Ammon's horn (tissue), 1 donor: ENCODE measurements around the gene NUP210.
"Not testable (repeated sequence)": the region's sequence is repeated elsewhere in the genome, so short reads cannot be mapped to it uniquely, and the experiment has no call there.

Source experiments
- DNase-seq: peaks from one replicate; pipeline ENCODE4 v3.0.0-alpha.2; 2016; ENCODE audit warnings: low spot score

Gene NUP210

DNA sequence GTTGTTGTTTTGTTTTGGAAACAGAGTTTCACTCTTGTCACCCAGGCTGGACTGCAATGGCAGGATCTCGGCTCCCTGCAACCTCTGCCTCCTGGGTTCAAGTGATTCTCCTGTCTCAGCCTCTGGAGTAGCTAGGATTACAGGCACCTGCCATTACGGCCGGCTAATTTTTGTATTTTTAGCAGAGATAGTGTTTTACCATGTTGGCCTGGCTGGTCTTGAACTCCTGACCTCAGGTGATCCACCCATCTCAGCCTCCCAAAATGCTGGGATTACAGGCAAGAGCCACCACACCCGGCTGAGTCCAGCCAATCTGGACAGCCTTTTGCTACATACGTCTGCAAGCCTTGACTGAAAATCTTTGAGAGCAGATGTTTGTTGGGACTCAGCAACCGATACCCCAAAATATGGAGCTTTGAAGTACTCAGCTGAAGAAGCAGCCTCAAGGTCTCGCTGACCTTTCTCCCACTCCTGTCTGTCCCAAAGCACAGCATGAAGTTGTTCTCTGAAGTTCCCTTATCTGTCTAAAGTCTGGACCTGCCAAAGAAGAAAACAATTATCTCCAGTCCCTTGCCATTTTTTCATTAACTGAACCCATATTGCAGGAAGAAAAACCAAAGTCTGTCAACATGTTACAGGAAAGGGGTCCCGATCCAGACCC is 9.6 kb upstream of the NUP210 start:
- no peak for DNase-seq

DNA sequence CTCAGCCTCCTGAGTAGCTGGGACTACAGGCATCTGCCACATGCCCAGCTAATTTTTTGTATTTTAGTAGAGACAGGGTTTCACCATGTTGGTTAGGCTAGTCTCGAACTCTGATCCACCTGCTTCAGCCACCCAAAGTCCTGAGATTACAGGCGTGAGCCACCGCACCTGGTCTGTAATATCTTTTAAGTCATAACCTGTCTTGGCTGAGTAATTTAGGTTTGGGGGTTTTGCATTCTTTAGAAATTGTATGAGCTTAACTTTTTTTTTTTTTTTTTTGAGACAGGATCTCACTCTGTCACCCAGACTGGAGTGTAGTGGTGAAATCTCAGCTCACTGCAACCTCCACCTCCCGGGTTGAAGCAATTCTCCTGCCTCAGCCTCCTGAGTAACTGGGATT is 8.6 kb upstream of the NUP210 start:
- DNase-seq, result not testable (repeated sequence)

DNA sequence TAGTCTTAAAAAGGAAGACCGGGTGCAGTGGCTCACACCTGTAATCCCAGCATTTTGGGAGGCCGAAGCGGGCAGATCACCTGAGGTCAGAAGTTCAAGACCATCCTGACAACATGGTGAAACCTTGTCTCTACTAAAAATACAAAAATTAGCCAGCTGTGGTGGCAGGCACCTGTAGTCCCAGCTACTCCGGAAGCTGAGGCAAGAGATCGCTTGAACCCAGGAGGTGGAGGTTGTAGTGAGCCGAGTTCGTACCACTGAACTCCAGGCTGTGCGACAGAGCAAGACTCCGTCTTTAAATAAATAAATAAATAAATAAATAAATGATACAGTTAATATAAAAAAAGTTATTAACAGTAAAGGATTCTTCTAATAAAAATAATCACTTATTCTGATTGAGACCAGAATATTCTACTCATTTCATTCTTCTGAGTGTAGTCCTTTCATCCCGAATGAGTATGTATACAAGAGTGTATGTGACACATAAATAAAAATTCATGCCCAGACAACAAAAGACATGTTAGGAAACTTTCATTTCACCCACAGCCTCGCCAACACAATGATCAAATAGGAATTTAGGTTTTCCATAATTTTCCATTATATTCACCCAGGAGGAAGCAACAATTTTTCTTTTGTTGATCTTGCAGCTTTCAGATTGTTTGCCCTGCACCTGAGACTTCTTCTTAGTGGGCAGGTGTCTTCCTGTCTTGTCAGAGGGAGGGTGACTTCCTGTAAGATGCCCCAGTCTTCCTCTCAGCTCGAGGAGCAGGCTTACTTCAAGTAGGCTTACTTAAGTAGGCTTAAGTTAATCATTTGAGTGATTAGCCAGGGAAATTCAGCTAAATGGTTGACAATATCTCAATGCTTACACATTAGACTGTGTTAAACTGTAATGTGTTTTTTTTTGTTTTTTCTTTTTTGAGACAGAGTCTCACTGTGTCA is 7.8 kb upstream of the NUP210 start:
- no peak for DNase-seq

DNA sequence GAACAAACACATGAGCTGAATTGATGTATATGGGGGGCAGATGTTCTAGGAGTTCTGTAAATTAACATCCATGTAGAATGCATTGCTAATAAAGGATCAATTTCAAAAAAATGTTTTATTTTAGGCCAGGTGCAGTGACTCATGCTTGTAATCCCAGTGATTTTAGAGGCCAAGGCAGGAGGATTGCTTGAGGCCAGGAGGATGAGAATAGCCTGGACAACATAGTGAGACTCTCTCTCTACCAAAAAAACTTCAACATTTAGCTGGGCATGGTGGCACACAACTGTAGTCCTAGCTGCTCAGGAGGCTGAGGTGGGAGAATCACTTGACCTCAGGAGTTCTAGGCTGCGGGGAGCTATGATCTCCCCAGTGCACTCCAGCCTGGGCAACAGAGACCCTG is 6.5 kb upstream of the NUP210 start:
- DNase-seq, result no peak

DNA sequence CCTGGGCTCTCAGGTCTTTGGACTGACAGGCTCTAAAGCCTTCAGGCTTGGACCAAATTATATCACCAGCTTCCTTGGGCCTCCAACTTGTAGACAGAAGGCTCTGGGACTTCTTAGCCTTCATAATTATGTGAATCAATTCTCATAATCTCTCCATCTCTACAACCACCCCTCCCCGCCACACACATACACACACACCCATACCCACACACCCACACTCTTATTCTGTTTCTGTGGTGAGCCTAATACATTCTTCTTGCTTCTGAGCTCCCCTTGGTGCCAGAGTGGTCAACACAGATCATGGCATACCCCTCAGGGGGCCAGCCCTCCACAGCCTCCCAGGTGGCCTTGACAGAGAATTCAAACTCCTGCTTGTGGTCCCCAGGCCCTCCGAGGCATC is 5.6 kb upstream of the NUP210 start:
- no peak for DNase-seq

DNA sequence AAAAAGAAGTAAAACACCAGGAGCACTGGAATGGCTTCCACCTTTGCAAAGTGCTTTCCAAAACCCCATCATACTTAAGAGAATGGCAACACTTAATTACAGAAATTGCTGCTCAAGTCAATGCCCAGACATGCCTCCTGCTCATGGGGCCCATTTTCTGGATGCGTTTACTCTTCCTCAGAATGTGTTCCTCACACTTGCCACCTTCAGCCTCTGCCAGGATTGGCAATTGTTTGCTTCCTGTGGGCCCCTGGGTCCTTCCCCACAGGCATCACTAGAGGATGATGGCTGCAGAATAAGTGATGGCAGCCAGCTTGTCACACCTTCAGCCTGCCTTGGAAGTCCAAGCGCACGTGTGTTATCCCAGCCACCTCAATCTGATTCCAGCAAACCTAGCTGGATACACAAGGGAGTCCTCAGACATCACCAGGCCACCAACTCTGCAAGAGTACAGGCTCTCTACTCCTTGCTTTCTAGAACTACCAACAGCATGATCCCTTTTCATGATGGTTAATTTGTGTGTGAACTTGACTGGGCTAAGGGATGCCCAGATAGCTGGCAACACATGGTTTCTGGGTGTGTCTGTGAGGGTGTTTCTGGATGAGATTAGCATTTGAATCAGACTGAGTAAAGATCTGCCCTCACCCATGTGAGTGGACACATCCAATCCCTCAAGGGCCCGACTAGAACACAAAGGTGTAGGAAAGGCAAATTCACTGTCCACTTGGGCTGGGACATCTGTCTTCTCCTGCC is 4.9 kb upstream of the NUP210 start:
- no peak for DNase-seq

DNA sequence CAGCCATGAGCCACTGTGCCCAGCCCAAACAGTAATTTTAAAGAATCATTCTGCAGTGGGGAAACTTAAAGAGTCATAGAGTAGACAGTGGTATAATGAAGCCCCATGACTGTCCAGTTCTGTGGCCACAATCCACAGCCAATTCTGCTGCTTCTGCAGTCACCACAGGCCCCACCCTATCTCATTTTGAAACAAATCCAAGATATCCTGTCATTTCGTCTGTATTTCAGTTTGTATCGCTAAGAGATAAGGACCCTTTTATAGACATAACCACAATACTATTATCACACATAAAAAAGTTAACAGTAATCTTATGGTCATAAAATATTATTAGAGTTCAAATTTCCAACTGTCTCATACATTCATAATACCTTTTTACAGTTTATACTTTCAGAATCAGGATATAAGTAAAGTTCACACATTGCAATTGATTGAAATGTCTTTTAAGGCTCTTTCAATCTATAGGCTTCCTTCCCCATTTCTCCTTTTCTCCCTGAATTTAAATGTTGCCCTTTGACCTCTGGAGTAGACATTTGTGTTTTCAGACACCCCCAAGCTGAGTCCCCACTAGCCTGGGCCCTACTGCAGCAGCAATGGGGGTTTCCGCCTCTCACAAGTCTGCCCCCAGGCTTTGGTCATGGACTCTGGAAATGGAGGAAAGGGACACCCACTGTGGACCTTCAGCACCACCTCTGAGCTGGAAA is 4.2 kb upstream of the NUP210 start:
- no peak for DNase-seq

DNA sequence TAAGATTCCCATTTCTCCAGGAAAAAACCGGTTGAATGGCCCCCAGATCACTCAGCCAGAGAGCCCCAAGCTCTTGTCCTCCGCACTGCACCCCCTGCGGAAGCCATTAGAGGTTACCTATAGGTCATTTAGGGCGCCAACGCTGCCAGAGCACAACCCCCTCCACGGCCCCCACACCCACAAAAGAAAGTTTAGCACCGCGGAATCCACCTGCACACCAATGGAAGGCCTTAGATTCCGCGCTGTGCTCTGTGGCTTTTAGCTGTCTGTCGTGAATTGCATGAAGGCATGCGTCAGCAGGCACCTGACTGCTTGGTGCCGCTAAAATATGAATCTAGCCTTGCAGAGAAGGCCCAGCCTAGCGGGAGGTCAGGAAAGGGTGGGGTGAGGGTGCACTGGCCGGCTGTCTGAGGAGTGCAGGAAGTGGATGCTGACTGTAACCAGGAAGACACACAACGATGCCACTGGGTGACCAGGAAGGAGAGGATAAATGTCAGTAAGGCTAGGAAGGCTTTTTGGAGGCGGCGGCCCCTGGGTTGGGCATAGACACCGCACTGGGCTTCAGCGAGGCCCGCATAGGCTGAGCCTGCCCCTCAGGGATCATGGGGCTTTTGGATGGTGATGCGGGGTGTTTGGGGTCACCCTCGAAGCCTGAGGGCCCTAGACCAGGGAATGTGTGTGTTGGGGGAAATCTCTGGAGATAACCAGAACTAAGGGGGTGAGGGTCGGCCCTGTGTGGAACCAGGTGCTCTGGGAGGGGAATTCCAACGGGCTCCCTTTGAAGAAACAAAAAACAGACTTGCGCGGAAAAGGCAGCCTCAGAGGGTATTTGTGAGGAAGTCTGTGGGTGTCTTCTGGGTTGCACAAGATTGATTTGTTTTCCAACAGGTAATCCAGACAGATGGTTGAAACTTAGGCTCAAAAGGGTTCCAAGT is 976 bp upstream of the NUP210 start:
- DNase-seq, result no peak

DNA sequence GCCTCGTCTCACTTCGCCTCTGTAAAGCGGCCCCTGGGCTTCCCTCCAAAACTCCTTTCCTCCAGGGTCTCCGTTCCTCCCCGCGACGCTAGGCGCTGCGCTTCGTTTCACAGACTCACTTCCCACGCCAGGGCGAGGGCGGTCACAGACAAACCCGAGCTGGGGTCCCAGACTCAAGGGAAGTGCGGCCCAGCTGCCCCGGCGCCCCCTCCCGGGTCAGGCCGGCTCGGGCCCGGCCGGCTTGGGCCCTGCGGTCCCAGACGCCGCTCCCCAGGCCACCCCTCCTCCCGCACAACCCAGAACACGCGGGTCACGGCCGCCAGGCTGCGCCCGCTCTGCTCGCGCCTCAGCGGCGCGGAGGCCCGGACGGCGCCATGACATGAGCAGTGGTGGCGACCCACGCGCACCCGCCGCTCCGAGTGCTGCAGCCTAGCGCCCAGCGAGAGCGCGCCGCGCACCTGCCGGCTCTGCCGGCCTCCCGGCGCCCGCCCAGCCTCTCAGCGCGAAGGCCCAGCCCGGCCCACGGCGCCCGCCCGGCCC is 547 bp downstream of the NUP210 start:
- peak; percentile 51 for DNase-seq

DNA sequence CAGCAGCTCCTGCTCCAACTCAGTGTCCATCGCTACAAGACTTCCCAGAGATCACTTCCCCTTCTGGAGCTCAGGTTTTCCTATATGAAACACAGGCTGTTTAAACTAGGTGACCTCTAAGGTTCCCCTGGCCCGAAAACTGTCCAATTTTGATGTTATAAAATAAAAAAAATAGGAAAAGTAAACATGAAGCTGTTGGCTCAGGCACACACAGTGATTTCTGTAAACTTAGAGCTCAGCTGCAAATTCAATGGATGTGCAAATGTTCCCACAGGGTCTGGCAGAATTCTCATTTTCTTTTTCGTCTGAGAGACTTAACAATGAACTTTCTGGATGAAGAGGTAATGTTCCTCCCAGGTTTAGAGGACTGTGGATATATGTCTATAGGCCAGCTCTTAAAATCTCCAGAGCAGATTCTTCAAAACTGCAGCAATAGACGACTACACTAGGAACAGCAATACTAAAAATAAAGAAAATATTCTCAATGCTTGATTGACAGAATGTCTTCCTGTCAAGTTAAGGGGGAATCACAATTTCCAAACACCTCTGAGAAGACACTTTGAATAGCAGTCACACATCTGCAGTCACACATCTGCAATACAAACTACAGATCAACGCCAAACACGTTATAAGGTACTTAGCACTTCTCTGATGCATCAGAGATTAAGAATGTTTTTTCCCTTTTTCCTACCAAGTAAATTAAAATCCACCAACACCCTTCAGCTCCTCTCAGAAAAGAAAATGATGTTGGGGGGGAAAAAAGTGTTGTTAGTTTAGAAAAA is 2.8 kb downstream of the NUP210 start:
- no peak for DNase-seq

DNA sequence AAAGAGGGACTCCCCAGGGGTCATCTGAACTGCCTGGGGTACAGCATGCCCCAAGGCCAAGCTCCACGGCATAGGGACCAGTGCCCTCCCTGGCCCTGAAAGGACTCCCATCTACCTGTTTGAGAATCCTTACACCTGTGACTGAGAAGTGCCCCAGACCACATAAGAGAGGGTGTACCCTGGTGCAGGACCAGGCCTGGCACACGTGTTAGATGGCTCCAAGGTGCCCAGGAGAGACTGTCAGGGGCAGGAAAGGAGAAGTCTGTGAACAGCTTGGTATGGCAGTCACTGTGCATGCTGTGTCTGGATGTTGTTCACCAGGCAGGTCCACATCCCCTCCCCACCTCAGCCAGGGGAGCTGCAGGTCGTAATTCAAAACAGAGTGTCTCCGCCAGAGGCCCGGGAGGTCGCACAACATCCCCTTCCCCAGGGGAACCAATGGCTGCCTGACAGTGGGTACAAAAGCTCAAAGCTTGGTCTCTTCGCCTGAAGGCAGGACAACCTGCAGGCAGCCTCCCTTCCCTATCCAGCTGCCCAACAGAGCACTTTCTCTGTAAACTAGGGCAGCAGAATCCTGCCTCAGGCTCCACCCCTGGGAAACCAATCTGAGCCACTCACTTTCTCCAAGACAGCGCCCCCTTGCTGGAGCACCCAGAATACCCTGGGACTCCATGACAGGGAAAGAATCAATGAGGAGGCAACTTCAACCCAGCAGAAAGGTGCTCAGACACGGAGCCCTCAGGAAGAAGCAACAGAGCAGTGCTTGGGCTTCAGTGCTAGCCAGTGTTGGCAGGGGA is 3.9 kb downstream of the NUP210 start:
- no peak for DNase-seq

DNA sequence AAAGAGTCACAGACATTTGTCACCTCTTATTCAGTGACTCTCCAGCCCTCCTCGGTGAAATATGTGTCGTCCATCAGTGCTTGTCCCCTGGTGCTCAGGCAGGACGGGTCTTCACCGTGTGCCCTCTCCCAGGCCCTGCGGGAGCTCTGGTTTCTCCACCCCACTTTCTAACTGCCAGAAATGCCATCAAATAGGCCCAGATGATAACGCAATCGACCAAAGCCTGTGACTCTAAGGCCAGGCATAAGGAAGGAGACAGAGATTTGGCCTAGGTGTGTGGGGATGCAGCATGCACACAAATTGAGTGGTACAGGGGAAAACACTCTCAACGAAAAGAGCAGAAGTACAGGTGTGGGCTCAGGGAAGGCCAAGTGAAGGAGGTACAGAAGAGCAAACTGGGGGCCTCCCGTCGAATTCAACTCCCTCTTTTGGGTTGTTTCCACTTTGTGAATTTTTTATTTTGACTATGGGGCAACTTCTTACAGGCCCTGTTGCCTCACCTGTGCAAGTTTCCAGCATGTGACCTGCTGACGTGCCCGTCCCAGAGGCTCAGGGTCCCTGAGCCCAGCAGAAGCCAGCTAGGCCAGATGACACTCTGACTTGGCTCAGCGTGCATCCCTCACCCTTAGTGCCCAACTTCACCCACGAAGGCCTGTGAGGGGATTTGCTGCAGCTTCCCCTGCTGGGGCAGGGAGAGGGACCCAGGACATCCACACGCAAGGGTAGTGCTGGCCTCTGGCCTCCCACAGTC is 4.7 kb downstream of the NUP210 start:
- DNase-seq, result no peak

DNA sequence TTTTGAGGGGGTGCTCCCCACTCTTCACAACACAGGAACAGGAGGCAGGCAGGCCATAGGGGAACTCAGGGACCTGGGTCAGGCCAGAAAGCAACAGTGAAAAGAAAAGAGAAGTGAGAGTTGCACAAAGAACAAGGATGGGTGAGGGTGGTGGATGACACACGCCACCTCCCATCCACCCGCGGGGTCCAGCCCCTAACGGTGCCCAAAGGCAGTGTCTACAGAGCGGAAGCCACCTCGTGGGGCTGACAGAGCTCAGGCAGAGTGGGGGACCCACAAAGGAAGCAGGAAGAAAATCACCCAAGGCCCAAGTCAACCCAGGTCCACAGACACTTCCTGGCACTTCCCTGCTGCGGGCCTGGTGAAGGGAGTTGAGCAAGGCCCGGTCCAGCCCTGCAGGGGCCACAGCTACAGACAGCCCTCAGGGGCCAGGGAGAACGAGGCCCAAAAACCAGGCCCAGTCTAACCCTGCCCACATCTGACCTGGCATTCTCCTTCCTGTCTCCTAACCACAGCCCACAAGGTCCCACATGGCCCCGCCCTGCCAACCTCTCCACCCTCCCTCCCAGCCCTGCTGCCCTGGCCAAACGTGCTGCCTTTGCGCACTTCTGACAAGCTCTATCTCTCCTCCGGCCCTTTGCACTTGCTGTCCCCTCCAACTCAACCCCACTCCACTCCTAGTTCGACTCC is 5.9 kb downstream of the NUP210 start:
- DNase-seq, result peak; percentile 67

DNA sequence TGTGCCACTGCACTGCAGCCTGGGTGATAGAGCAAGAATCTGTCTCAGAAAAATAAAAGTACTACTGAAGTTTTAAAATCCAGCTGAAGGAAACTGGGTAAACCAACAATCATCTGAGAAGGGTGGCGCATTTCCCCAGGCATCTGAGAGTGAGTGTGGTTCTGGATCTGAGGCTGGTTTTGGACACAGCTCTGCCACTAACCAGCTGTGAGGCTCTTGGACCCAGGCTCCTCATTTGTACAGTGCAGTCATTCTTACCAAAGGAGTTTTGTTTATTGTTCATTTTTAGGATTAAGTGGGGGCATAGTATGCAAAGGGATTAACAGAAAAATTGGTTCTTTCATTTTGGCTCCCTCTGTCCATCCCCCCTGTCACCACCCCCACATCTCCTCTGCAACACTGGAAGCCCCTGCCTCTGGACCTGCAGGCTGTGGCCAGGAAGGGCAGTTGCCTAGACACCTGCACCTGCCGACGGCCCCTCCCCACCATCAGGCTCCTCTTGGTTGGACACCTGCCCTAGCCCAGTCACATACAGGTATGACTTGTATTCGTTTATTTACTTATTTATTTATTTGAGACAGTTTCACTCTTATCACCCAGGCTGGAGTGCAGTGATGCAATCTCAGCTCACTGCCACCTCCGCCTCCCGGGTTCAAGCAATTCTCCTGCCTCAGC is 8.8 kb downstream of the NUP210 start:
- DNase-seq, result peak; percentile 41

DNA sequence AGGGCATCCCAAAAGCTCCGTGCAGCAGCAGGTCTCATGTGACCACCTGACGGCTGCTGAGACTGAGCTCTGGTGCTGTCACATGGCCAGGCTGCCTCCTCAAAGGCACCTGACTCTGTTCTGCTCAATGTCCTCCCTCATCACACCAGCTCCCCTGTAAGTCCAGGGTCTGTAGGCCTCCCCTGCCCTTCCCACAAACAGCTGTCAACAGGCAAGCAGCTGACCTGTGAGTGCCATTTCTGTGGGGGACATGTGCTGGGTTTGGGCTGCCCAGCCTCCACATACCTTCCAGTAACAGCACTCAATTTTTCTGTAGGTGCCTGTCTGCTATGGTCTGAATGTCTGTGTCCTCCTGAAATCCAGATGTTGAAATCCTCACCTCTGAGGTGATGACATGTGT is 11.2 kb downstream of the NUP210 start:
- DNase-seq, result no peak

DNA sequence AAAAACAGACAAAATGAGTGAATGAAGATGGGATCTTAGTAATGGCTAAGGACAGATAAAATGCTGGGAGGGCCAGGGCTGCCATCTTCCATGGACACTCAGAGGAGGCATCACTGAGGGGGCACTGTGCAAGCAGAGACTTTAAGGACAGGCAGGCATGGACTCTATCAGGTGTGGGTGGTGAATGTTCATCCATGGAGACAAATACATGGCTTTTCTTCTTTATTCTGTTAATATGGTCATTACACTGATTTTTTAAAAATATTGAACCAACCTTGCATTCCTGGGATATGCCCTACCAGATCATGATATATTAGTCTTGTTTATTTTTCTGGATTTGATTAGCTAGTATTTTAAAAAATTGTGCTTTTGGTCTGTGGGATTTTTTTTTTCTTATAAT is 12.2 kb downstream of the NUP210 start:
- no peak for DNase-seq

DNA sequence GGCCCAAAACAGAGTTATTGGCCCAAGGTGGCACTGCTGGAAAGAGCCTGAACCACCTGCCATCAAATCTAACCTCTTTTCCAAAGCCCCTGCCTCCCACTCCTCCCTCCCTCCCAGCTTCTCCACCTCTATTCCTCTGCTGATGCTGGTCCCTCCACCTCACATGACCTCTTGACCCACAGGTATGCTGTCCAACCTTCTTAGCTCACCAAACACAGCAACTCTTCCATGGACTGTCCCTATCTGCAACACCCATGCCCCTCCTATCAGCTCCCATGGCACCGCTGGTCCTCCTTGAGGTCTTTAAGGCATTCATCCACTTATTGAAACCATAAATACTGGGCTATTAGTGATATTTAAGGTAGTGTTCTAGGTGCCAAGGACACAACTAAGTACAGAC is 12.6 kb downstream of the NUP210 start:
- DNase-seq, result no peak
